ENCODE measurements around the gene PDLIM1.
"Not testable (repeated sequence)": the region's sequence is repeated elsewhere in the genome, so short reads cannot be mapped to it uniquely, and the experiment has no call there.

Gene PDLIM1

GRCh38 chr10:95262763-95263518 lies 27.9 kb downstream of the PDLIM1 start:
- DNase-seq = no peak

- no peak for DNase-seq
Observed at GRCh38 chr10:95261926-95262325, 28.9 kb downstream of the PDLIM1 start.

GRCh38 chr10:95260909-95261552 lies 29.8 kb downstream of the PDLIM1 start:
- no peak for DNase-seq

- DNase-seq = no peak
Observed at GRCh38 chr10:95260397-95260881, 30.4 kb downstream of the PDLIM1 start.

GRCh38 chr10:95257849-95258248 lies 33.0 kb downstream of the PDLIM1 start:
- DNase-seq = no peak

GRCh38 chr10:95256268-95256667 lies 34.5 kb downstream of the PDLIM1 start:
- DNase-seq = no peak

GRCh38 chr10:95254629-95255028 lies 36.2 kb downstream of the PDLIM1 start:
- DNase-seq = no peak

GRCh38 chr10:95253686-95254085 lies 37.1 kb downstream of the PDLIM1 start:
- no peak for DNase-seq

GRCh38 chr10:95253007-95253406 lies 37.8 kb downstream of the PDLIM1 start:
- no peak for DNase-seq

GRCh38 chr10:95250856-95251255 lies 39.9 kb downstream of the PDLIM1 start:
- no peak for DNase-seq

- DNase-seq = no peak
Observed at GRCh38 chr10:95249467-95249866, 41.3 kb downstream of the PDLIM1 start.

GRCh38 chr10:95248989-95249388 lies 41.8 kb downstream of the PDLIM1 start:
- DNase-seq = no peak

- DNase-seq = no peak
Observed at GRCh38 chr10:95247881-95248583, 42.8 kb downstream of the PDLIM1 start.

GRCh38 chr10:95247200-95247880 lies 43.5 kb downstream of the PDLIM1 start:
- no peak for DNase-seq

GRCh38 chr10:95246582-95247051 lies 44.2 kb downstream of the PDLIM1 start:
- DNase-seq = peak; percentile 69

- DNase-seq = no peak
Observed at GRCh38 chr10:95245425-95246055, 45.3 kb downstream of the PDLIM1 start.

- no peak for DNase-seq
Observed at GRCh38 chr10:95244152-95244551, 46.7 kb downstream of the PDLIM1 start.

- DNase-seq = no peak
Observed at GRCh38 chr10:95243318-95243617, 47.5 kb downstream of the PDLIM1 start.

- DNase-seq = peak; percentile 42
Observed at GRCh38 chr10:95242581-95243317, 48.1 kb downstream of the PDLIM1 start.

- DNase-seq = no peak
Observed at GRCh38 chr10:95241533-95241932, 49.3 kb downstream of the PDLIM1 start.

GRCh38 chr10:95240811-95241210 lies 50.0 kb downstream of the PDLIM1 start:
- no peak for DNase-seq

- DNase-seq = not testable (repeated sequence)
Observed at GRCh38 chr10:95240096-95240495, 50.7 kb downstream of the PDLIM1 start.

All from NCI-H69 (cell line).